Measurements from ENCODE around the gene ARID2. TPM values are rescaled to one million over a fixed set of nuclear protein-coding genes. Genes with fewer than 3 reads are reported as not detected.

Gene ARID2
- polyA plus RNA-seq, 1 donor (not counting 4 experiments of a cell fraction or from before 2014, with no cell fraction given) = 15.1 TPM

DNA sequence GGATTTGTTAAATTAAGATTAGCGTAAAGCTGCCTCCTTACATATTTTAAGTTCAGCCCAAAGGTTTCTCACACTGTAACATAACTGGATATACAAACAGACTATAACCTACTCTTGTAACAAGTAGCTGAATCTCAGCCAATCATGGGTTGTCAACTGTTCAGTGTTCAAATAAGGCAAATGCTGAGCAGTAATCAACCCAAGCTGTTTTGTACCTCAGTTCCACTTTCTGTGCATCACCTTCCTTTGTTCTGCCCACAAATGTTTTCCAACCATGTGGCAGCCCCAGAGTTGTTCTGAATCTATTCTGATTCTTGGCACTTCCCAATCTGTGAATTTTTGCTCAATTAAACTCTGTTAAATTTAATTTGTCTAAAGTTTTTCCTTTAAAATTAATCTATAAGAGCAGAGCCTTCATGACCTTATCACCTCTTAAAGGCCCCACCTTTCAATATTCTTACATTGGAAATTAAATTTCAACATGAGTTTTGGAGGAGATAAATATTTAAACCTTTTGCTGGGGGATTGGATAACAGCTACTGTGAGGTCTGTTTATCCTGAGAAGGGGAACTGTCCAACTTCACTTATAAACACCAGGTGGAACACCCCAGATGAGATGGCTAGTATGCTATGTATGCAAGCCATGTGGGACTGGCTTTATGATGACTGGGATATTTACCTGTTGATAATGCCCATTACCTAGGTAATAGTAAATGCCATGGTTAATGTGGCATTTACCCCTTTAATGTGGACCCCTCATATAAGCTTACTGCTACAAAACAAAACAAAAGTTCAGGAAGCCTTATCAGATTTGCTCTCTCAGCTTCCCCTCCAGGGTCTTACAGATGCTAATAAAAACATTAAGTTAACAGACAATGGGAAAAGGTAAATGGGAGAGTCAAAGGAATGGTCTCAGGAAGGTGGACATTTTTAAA lies 42.2 kb upstream of the ARID2 start:
- no peak overlapping the region for H3K4me3 ChIP-seq (ENCODE audit: control insufficient read depth in 2 of 3, extremely low read depth in 1 of 3, insufficient read depth in 2 of 3, low read depth in 1 of 3, low read length in 3 of 3)
- no peaks in the 10 kb centered on the region for H3K9me1 ChIP-seq (ENCODE audit: control insufficient read depth, extremely low read depth, insufficient read depth, low read length)
- H3K9me3 ChIP-seq (ENCODE audit: control insufficient read depth, low read depth, low read length) = no peaks in the 10 kb centered on the region
- H3K4me2 ChIP-seq (ENCODE audit: control insufficient read depth, extremely low read depth, insufficient read depth, low read depth, low read length) = no peak overlapping the region
- TF ChIP-seq EZH2 (IDR thresholded peaks at IDR 0.05; ENCODE audit: low read length) = no peak
- TF ChIP-seq, protein P1, sequence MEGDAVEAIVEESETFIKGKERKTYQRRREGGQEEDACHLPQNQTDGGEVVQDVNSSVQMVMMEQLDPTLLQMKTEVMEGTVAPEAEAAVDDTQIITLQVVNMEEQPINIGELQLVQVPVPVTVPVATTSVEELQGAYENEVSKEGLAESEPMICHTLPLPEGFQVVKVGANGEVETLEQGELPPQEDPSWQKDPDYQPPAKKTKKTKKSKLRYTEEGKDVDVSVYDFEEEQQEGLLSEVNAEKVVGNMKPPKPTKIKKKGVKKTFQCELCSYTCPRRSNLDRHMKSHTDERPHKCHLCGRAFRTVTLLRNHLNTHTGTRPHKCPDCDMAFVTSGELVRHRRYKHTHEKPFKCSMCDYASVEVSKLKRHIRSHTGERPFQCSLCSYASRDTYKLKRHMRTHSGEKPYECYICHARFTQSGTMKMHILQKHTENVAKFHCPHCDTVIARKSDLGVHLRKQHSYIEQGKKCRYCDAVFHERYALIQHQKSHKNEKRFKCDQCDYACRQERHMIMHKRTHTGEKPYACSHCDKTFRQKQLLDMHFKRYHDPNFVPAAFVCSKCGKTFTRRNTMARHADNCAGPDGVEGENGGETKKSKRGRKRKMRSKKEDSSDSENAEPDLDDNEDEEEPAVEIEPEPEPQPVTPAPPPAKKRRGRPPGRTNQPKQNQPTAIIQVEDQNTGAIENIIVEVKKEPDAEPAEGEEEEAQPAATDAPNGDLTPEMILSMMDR (optimal IDR thresholded peaks at IDR 0.05 in 1 of 3, IDR thresholded peaks at IDR 0.05 in 1 of 3, conservative IDR thresholded peaks at IDR 0.05 in 1 of 3; ENCODE audit: extremely low read depth in 1 of 3, insufficient read depth in 2 of 3, low read length in 3 of 3) = no peak
- DNase-seq (ENCODE audit: low read depth, low spot score) (no peak), FAIRE-seq (peak; percentile 23)
- no peaks in the 10 kb centered on the region for H3K79me2 ChIP-seq (ENCODE audit: control insufficient read depth, insufficient read depth, low read length)
- no peaks in the 10 kb centered on the region for H4K20me1 ChIP-seq (ENCODE audit: control insufficient read depth, extremely low read depth, insufficient read depth, low read length)
- no peaks in the 10 kb centered on the region for H3K4me1 ChIP-seq (ENCODE audit: control insufficient read depth, extremely low read depth, insufficient read depth, low read length)
- no peak overlapping the region for H3K9ac ChIP-seq (ENCODE audit: control insufficient read depth, extremely low read depth, insufficient read depth, low read length)
- H3K27ac ChIP-seq (ENCODE audit: control insufficient read depth, insufficient read depth, low read length) = no peak overlapping the region
- H3K27me3 ChIP-seq (ENCODE audit: control insufficient read depth, extremely low read depth, insufficient read depth, low read length) = no peaks in the 10 kb centered on the region
- dilution Hi-C loops (cut with MboI; ENCODE audit: extremely low pct_ligation_motif_present, low sequenced_read_pairs) = no loop called here
- H2AFZ ChIP-seq (ENCODE audit: control insufficient read depth, low read length) = no peak overlapping the region
- no peaks in the 10 kb centered on the region for H3K36me3 ChIP-seq (ENCODE audit: control insufficient read depth in 2 of 2, extremely low read depth in 1 of 2, insufficient read depth in 2 of 2, low read length in 2 of 2)

GRCh38 chr12:45688183-45688582 lies 41.3 kb upstream of the ARID2 start:
- FAIRE-seq (no peak), DNase-seq (ENCODE audit: low read depth, low spot score) (no peak)
- dilution Hi-C loops (cut with MboI; ENCODE audit: extremely low pct_ligation_motif_present, low sequenced_read_pairs) = no loop called here
- no peak overlapping the region for H3K4me3 ChIP-seq (ENCODE audit: control insufficient read depth in 2 of 3, extremely low read depth in 1 of 3, insufficient read depth in 2 of 3, low read depth in 1 of 3, low read length in 3 of 3)
- H3K9me3 ChIP-seq (ENCODE audit: control insufficient read depth, low read depth, low read length) = no peaks in the 10 kb centered on the region
- no peak overlapping the region for H2AFZ ChIP-seq (ENCODE audit: control insufficient read depth, low read length)
- no peaks in the 10 kb centered on the region for H3K36me3 ChIP-seq (ENCODE audit: control insufficient read depth in 2 of 2, extremely low read depth in 1 of 2, insufficient read depth in 2 of 2, low read length in 2 of 2)
- TF ChIP-seq, protein P1 (optimal IDR thresholded peaks at IDR 0.05 in 1 of 3, IDR thresholded peaks at IDR 0.05 in 1 of 3, conservative IDR thresholded peaks at IDR 0.05 in 1 of 3; ENCODE audit: extremely low read depth in 1 of 3, insufficient read depth in 2 of 3, low read length in 3 of 3) = no peak
- no peak for TF ChIP-seq EZH2 (IDR thresholded peaks at IDR 0.05; ENCODE audit: low read length)
- H3K4me1 ChIP-seq (ENCODE audit: control insufficient read depth, extremely low read depth, insufficient read depth, low read length) = no peaks in the 10 kb centered on the region
- H3K79me2 ChIP-seq (ENCODE audit: control insufficient read depth, insufficient read depth, low read length) = no peaks in the 10 kb centered on the region
- no peak overlapping the region for H3K27ac ChIP-seq (ENCODE audit: control insufficient read depth, insufficient read depth, low read length)
- H3K9ac ChIP-seq (ENCODE audit: control insufficient read depth, extremely low read depth, insufficient read depth, low read length) = no peak overlapping the region
- no peaks in the 10 kb centered on the region for H3K27me3 ChIP-seq (ENCODE audit: control insufficient read depth, extremely low read depth, insufficient read depth, low read length)
- H3K4me2 ChIP-seq (ENCODE audit: control insufficient read depth, extremely low read depth, insufficient read depth, low read depth, low read length) = no peak overlapping the region
- H4K20me1 ChIP-seq (ENCODE audit: control insufficient read depth, extremely low read depth, insufficient read depth, low read length) = no peaks in the 10 kb centered on the region
- H3K9me1 ChIP-seq (ENCODE audit: control insufficient read depth, extremely low read depth, insufficient read depth, low read length) = no peaks in the 10 kb centered on the region

Data from keratinocyte (primary cell).